Hepatic stellate cell (primary cell): ENCODE results near the gene FKBP5.
"Not testable (repeated sequence)": the region's sequence is repeated elsewhere in the genome, so short reads cannot be mapped to it uniquely, and the experiment has no call there.

Source experiments
- DNase-seq: peaks from one replicate; pipeline ENCODE4 v3.0.0; 2011; ENCODE audit warnings: low spot score

Gene FKBP5

DNA sequence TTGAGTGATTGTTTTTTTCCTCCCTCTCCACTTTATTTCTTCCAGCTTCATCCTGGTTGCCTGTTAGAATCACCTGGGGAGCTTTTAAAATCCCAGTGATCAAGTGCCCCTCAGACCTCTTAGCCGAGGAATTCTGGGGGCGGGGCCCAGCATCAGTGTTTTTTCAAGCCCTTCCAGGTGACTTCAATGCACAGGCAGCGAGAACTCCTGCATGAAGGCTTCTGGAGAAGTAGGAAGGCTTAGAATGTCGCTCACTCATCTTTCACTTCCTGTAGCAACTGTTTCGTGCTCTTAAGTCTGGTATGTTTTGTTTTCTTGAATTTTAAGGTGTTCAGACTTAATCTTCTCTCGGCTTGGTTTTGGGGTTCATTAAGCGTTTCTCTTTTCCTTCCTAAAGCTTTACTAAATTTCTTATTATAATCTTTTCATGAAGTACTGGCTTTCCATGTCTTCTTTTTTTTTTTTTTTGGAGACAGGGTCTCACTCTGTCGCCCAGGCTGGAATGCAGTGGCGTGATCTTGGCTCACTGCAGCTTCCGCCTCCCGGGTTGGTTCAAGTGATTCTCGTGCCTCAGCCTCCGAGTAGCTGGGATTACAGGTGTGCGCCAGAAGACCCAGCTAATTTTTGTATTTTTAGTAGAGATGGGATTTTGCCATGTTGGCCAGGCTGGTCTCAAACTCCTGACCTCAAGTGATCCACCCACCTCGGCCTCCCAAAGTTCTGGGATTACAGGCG, 145.1 kb downstream of the FKBP5 start:
- DNase-seq, result no peak

DNA sequence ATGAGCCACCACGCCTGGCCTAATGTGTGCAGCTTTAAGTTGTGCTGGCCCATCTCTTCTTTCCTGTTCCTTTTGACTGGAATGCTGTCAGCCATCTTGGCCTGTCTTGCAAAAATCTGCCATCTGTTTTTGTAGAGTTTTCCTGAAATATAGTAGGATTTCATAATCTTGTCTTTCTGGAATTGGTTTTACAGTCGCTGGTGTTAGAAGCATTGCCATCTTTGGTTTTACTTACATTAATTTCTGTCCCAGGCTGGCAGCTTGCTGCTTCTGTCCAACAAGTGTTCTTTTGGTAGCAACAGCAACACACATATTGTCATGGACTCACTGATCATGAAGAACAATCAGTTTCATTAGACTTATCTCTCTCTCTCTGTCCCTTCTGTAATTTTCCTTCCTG, 146.9 kb downstream of the FKBP5 start:
- no peak for DNase-seq

DNA sequence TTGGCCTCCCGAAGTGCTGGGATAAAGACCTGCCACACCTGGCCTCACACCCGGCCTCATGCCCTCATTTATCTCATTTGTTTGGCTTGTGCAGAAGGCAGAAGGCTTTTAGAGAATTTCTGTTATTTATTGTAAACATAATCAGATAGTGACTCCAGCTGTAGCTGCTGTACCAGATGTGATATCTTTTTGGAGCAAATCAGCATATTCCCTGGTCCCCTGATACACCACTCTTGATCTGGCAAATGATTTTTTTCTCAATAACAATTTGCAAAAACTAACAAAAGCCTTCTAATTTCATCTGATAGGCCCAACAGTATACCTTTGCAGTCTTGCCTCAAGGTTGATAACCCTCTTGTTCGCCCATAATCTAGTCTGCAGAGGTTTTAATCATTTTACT, 149.5 kb downstream of the FKBP5 start:
- DNase-seq, result no peak

DNA sequence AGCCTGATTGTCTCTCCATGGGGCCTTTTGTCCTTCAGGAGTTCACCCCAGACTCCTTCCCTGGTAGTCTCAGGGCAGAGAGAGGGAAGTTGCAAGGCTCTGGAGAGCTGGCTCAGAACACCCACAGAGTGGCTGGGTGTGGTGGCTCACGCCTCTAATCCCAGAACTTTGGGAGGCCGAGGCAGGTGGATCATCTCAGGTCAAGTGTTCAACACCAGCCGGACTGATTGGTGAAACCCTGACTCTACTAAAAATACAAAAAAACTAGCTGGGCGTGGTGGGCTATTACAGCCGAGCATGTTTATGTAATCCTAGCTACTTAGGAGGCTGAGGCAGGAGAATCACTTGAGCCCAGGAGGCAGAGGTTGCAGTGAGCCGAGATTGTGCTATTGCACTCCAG, 152.9 kb downstream of the FKBP5 start:
- not testable (repeated sequence) for DNase-seq

DNA sequence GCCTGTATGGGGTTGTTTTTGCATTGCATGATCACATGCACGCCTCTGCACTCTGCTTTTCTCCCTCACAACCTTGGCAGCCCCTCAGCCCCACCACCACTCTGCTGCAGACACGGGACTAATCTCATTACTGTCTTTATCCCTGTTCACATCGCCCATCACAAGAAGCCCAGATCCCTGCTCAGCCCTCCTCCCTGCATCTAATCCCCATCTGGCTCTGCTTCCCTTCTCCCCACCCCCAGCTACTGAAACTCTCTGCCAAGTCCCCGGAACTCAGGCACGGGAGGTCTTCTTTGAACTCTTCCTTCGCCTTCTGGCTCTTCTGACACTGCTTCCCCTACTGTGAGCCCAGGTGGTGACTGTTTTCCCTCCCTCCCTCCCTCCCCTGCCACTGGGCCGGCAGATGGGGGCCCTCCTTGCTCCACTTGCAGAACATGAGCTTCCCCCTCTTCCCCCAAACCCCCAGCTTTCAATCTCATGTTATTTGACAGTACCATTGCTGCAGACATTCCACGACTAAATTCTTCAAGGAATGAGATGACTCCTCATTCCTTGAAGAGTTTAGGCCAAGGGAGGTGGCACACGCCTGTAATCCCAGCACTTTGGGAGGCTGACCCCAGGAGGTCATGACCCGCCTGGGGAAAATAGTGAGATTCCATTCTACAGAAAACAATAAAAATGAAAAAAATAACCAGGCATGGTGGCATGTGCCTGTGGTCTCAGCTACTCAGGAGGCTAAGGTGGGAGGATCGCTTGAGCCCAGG, 154.1 kb downstream of the FKBP5 start:
- DNase-seq, result no peak

DNA sequence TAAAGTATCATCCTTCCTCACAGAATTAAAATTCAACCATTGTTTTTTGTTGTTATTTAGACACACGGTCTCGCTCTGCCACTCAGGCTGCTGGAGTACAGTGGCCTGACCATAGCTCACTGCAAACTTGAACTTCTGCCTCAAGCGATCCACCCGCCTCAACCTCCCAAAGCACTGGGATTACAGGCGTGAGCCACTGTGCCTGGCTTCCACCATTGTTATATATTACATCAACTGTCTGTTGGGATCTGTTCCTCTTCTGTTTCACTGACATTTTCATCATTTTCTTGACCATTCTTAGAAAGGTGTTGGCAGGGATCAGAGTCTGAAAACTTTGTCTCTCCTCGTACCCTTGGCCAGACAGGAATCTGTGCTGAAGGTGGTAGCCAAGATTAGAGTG, 154.7 kb downstream of the FKBP5 start:
- no peak for DNase-seq

DNA sequence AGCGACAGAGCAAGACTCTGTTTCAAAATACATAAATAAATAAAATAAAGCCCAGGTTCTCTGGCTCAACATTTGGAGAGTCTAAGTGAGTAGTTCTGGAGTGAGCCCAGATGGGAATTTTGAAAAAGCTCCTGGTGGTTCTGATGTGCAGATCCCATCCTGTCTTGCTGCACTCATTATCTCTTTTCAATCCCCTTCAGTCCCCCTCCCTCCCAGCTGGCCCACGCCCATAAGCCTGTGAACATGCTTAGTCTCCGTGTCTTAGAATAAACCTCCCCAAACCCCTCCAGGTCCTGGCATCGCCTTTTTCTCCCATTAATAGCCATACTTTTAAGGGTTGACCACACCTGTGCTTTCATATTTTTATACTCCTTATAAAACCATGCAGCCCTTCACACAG, 156.6 kb downstream of the FKBP5 start:
- DNase-seq, result no peak

- no peak for DNase-seq
Measured at GRCh38 chr6:35524380-35525020, 164.2 kb downstream of the FKBP5 start.
